Stimulated activated CD4-positive, alpha-beta T cell treated with anti-CD3 and anti-CD28 coated beads, Interleukin-1b, Interleukin-23, amount 100 ng/mL, for 4 hours (primary cell): Measurements from ENCODE around the gene KRTAP10-2.
"Not testable (repeated sequence)": the region's sequence is repeated elsewhere in the genome, so short reads cannot be mapped to it uniquely, and the experiment has no call there.

Experiments
- DNase-seq, 2 donors: peaks; one replicate each; pipeline ENCODE4 v3.0.0-alpha.2; 2020; ENCODE audit warnings: low read depth in 2 of 2

The KRTAP10-2 gene

GRCh38 chr21:44568261-44568660 is 17.0 kb upstream of the KRTAP10-2 start:
- no peak for DNase-seq

- DNase-seq = no peak
These were observed 16.3 kb upstream of the KRTAP10-2 start for GRCh38 chr21:44567481-44568171.

GRCh38 chr21:44566403-44566802 is 15.1 kb upstream of the KRTAP10-2 start:
- no peak for DNase-seq

GRCh38 chr21:44564886-44565598 is 13.7 kb upstream of the KRTAP10-2 start:
- no peak for DNase-seq

GRCh38 chr21:44564099-44564498 is 12.8 kb upstream of the KRTAP10-2 start:
- DNase-seq = no peak

- no peak for DNase-seq
These were observed 7.4 kb upstream of the KRTAP10-2 start, which contains the start of gene KRTAP10-3 for GRCh38 chr21:44558695-44559094. Gene KRTAP10-3 (minus strand): TSS chr21:44558795. CDS start chr21:44558715, 80 bp downstream.

- DNase-seq = not testable (repeated sequence)
These were observed 7.0 kb upstream of the KRTAP10-2 start for GRCh38 chr21:44558329-44558675.

GRCh38 chr21:44557491-44558328 is 6.4 kb upstream of the KRTAP10-2 start:
- DNase-seq = no peak

GRCh38 chr21:44556879-44557278 is 5.6 kb upstream of the KRTAP10-2 start:
- no peak for DNase-seq

- no peak for DNase-seq
These were observed 4.0 kb upstream of the KRTAP10-2 start for GRCh38 chr21:44555200-44555875.

- DNase-seq = no peak
These were observed 1.4 kb upstream of the KRTAP10-2 start for GRCh38 chr21:44552681-44553080.

- DNase-seq = no peak
These were observed 831 bp upstream of the KRTAP10-2 start for GRCh38 chr21:44552136-44552535.

- DNase-seq = no peak
These were observed 498 bp downstream of the KRTAP10-2 start for GRCh38 chr21:44550807-44551206.

GRCh38 chr21:44550285-44550684 is 1.0 kb downstream of the KRTAP10-2 start:
- DNase-seq = not testable (repeated sequence)

- no peak for DNase-seq
These were observed 1.6 kb downstream of the KRTAP10-2 start for GRCh38 chr21:44549525-44550211.

- no peak for DNase-seq
These were observed 2.4 kb downstream of the KRTAP10-2 start for GRCh38 chr21:44548922-44549321.

- no peak for DNase-seq
These were observed 2.9 kb downstream of the KRTAP10-2 start for GRCh38 chr21:44548381-44548780.

GRCh38 chr21:44547656-44548331 is 3.5 kb downstream of the KRTAP10-2 start:
- peak; percentile 5 to 9 for DNase-seq

GRCh38 chr21:44544566-44544965 is 6.7 kb downstream of the KRTAP10-2 start:
- DNase-seq = no peak

- DNase-seq = no peak
These were observed 8.6 kb downstream of the KRTAP10-2 start for GRCh38 chr21:44542716-44543115.
